ENCODE data around the gene BAK1.

DNA sequence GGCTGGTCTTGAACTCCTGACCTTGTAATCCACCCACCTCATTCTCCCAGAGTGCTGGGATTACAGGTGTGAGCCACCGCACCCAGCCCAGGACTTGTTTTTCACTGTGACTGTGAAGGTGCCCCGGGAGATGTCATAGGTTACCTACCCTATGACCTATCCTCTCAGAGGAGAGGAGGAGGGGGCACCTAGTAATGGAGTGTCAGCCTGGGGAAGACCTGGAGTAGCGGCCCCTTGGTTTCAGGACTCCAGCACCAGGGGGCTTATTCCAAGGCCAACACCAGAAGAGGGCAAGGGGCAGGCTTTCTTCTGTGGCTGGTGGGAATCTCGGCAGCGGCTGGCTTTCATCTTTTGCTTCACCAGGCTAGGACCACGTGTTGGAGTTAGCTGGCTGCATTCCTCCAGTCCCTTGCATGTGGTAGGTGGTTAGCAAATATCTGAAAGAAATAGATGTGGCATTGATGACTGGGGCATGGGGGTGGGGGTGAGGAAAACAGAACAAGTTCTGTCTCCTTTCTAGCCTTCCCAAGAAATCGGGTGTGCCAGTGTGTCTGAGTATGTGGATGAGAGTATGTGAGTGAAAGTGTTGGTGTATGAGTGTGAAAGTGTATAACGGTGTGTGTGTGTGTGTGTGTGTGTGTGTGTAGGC lies 33.2 kb upstream of the BAK1 start:
- no peak for TF ChIP-seq CTCF (IDR thresholded peaks at IDR 0.05; ENCODE audit: poor library complexity, severe bottlenecking)
- TF ChIP-seq POLR2AphosphoS5 (IDR thresholded peaks at IDR 0.05) = no peak
- no peak for TF ChIP-seq SMC3 (conservative IDR thresholded peaks at IDR 0.05; ENCODE audit: poor library complexity)
- TF ChIP-seq, protein P1, sequence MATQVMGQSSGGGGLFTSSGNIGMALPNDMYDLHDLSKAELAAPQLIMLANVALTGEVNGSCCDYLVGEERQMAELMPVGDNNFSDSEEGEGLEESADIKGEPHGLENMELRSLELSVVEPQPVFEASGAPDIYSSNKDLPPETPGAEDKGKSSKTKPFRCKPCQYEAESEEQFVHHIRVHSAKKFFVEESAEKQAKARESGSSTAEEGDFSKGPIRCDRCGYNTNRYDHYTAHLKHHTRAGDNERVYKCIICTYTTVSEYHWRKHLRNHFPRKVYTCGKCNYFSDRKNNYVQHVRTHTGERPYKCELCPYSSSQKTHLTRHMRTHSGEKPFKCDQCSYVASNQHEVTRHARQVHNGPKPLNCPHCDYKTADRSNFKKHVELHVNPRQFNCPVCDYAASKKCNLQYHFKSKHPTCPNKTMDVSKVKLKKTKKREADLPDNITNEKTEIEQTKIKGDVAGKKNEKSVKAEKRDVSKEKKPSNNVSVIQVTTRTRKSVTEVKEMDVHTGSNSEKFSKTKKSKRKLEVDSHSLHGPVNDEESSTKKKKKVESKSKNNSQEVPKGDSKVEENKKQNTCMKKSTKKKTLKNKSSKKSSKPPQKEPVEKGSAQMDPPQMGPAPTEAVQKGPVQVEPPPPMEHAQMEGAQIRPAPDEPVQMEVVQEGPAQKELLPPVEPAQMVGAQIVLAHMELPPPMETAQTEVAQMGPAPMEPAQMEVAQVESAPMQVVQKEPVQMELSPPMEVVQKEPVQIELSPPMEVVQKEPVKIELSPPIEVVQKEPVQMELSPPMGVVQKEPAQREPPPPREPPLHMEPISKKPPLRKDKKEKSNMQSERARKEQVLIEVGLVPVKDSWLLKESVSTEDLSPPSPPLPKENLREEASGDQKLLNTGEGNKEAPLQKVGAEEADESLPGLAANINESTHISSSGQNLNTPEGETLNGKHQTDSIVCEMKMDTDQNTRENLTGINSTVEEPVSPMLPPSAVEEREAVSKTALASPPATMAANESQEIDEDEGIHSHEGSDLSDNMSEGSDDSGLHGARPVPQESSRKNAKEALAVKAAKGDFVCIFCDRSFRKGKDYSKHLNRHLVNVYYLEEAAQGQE (IDR thresholded peaks at IDR 0.05; ENCODE audit: borderline replicate concordance) = no peak
- TF ChIP-seq EP300 (conservative IDR thresholded peaks at IDR 0.05; ENCODE audit: poor library complexity, severe bottlenecking) = no peak
- no peak for TF ChIP-seq TAF1 (IDR thresholded peaks at IDR 0.05; ENCODE audit: low read depth)

All from neural cell (in vitro differentiated cells).